Measurements from ENCODE around the gene SVBP.

SVBP gene

DNA sequence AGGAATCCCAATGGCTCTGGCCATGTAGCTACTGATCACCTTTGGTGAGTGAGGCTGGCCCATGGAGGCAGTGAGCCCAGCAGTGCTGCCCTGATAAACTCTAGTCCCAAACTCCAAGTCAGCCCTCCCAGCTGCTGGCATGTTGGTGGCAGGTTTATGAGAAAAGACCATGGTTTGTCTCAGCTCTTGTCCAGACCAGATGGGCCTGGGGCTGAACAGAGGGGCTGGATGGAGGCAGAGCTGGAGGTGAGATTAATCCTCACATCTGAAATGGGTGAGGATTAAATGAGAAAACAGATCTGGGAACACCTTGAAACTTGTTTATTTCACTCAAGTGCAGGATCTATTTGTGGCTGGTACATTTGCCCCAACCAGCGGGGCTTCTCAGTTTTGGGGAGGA lies 29.2 kb downstream of the SVBP start:
- Histone ChIP-seq H3K36me3 (replicated peaks) (no peaks in the 10 kb centered on the region), H3K27ac (no peak overlapping the region), H3K27me3 (replicated peaks) (no peaks in the 10 kb centered on the region), H3K4me3 (ENCODE audit: low read depth, low read length) (no peak overlapping the region)
- in situ Hi-C loops (cut with HindIII; ENCODE audit: low pct_ligation_motif_present, low sequenced_read_pairs) = no loop called here
- no peak for DNase-seq
- TF ChIP-seq, protein P1, sequence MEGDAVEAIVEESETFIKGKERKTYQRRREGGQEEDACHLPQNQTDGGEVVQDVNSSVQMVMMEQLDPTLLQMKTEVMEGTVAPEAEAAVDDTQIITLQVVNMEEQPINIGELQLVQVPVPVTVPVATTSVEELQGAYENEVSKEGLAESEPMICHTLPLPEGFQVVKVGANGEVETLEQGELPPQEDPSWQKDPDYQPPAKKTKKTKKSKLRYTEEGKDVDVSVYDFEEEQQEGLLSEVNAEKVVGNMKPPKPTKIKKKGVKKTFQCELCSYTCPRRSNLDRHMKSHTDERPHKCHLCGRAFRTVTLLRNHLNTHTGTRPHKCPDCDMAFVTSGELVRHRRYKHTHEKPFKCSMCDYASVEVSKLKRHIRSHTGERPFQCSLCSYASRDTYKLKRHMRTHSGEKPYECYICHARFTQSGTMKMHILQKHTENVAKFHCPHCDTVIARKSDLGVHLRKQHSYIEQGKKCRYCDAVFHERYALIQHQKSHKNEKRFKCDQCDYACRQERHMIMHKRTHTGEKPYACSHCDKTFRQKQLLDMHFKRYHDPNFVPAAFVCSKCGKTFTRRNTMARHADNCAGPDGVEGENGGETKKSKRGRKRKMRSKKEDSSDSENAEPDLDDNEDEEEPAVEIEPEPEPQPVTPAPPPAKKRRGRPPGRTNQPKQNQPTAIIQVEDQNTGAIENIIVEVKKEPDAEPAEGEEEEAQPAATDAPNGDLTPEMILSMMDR (IDR thresholded peaks at IDR 0.05; ENCODE audit: low read depth, low read length, missing control alignments) = no peak

- TF ChIP-seq, protein P1 (IDR thresholded peaks at IDR 0.05; ENCODE audit: low read depth, low read length, missing control alignments) = no peak
- no peak overlapping the region for H3K4me3 ChIP-seq (ENCODE audit: low read depth, low read length)
- peaks cover 2% of the 10 kb centered on the region for H3K36me3 ChIP-seq (replicated peaks)
- in situ Hi-C loops (cut with HindIII; ENCODE audit: low pct_ligation_motif_present, low sequenced_read_pairs) = no loop called here
- no peak for DNase-seq
- H3K27ac ChIP-seq = no peak overlapping the region
- no peaks in the 10 kb centered on the region for H3K27me3 ChIP-seq (replicated peaks)
These were observed 31.1 kb downstream of the SVBP start for GRCh38 chr1:42786097-42786496.

GRCh38 chr1:42784946-42785693 lies 32.1 kb downstream of the SVBP start, which contains the start of gene TMEM269:
Gene TMEM269 (plus strand): TSS chr1:42784991. CDS start chr1:42789894, 4,903 bp downstream.
- in situ Hi-C loops (cut with HindIII; ENCODE audit: low pct_ligation_motif_present, low sequenced_read_pairs) = no loop called here
- peak within 1 kb of the TSS; percentile 48 for H3K4me3 ChIP-seq (ENCODE audit: low read depth, low read length)
- no peak within 1 kb of the TSS for H3K27ac ChIP-seq
- TF ChIP-seq, protein P1 (IDR thresholded peaks at IDR 0.05; ENCODE audit: low read depth, low read length, missing control alignments) = no peak
- H3K36me3 ChIP-seq (replicated peaks) = peaks cover 4% of the 10 kb centered on the region
- no peak for DNase-seq
- no peaks in the 10 kb centered on the region for H3K27me3 ChIP-seq (replicated peaks)

DNA sequence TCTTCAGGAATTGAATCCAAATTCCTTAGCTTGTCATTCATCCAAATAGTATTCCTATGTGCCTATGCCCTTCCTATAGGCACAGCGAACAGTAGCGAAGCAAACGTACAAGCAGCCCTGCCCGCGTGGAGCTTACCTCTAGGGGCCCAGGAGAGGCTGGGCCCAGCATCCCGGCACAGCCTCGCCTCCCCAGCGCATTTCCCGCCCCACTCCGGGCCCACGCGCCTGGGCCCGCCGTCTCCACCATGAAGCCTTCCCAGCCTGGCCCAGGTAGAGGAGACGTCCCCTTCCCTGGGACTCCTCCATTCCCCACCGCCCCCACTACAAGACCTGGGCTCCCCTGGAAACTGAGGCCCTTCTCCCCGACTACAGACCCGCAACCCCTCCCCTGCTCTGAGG lies 32.7 kb downstream of the SVBP start:
- in situ Hi-C loops (cut with HindIII; ENCODE audit: low pct_ligation_motif_present, low sequenced_read_pairs) = no loop called here
- H3K4me3 ChIP-seq (ENCODE audit: low read depth, low read length) = peak overlapping the region; percentile 48

DNA sequence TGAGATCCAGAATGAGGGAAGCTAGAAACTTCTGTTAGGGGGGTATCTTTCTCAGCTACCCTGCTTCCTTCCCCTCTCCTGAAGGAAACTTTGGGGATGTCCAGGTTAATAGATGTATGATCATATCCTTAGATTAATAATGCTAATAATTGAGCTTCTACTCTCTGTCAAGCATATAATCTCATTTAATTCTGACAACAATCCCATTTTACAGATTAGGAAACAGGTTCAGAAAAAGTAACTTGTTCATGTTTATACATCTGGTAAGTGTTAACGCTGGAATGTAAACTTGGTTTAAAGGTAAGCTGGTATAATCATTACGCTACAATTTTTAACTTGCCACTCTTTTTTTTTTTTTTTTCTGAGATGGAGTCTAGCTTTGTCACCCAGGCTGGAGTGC lies 34.1 kb downstream of the SVBP start:
- in situ Hi-C loops (cut with HindIII; ENCODE audit: low pct_ligation_motif_present, low sequenced_read_pairs) = no loop called here

More for the DNA sequence above, 32.7 kb downstream of the SVBP start:
- TF ChIP-seq, protein P1 (IDR thresholded peaks at IDR 0.05; ENCODE audit: low read depth, low read length, missing control alignments) = no peak
- no peak for DNase-seq
- Histone ChIP-seq H3K36me3 (replicated peaks) (peaks cover 4% of the 10 kb centered on the region), H3K27ac (no peak overlapping the region), H3K27me3 (replicated peaks) (no peaks in the 10 kb centered on the region)

More for the DNA sequence above, 34.1 kb downstream of the SVBP start:
- no peaks in the 10 kb centered on the region for H3K27me3 ChIP-seq (replicated peaks)
- no peak overlapping the region for H3K4me3 ChIP-seq (ENCODE audit: low read depth, low read length)
- H3K36me3 ChIP-seq (replicated peaks) = peaks cover 6% of the 10 kb centered on the region
- H3K27ac ChIP-seq = no peak overlapping the region
- no peak for DNase-seq
- TF ChIP-seq, protein P1 (IDR thresholded peaks at IDR 0.05; ENCODE audit: low read depth, low read length, missing control alignments) = no peak

All from brain microvascular endothelial cell (primary cell).